Umbilical cord (tissue), 2 donors: ENCODE results near the gene CLEC2L. TPM values are rescaled to one million over a fixed set of nuclear protein-coding genes. Genes with fewer than 3 reads are reported as not detected.

Experiments
- DNase-seq: peaks from one replicate; pipeline ENCODE4 v3.0.0-alpha.2; 2015; ENCODE audit warnings: low spot score
- total RNA-seq: library from RNA; depleted of rRNA; stranded (reverse); fragments of >200 nt; gene quantifications from one replicate; pipeline ENCODE4 v1.2.3, GENCODE V29; 2014; ENCODE audit warnings: low replicate concordance; ENCODE audit not compliant: insufficient read depth

Gene CLEC2L
- total RNA-seq, 1 donor from 2014 or later, result 0.96 TPM

DNA sequence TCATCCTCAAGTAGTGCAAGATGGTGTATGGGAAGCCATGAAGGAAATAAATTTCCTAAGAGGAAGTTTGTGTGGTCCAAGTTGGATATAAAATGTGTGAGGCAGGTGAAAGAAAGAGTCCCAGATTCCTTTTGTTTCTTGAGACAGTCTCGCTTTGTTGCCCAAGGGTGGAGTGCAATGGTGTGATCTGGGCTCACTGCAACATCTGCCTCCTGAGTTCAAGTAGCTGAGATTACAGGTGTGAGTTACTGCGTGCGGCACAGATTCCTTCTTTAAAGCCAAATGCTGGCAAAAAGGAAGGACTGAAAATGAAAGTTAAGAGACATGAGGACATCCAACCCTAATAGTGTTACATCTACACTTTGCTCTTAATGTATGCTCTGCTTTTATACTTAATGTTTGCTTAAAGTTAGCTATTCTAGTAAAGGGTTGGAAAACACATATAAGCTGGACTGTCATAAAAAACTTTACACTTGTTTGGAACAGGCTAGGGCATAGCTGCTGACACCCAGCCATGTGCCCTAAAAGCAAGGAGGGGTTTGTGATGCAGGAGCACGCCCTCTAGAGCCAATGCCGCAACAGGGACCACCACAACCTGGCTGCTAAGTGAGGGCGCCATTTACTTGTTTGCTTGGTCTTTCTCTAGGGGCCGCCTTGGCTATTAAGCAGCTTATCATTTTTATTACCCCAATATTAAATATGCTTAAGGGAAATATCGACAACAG, 34.5 kb downstream of the CLEC2L start:
- no peak for DNase-seq

- DNase-seq, result no peak
These were observed 36.0 kb downstream of the CLEC2L start for GRCh38 chr7:139559364-139560105.

GRCh38 chr7:139560199-139560598, 36.7 kb downstream of the CLEC2L start:
- no peak for DNase-seq

- no peak for DNase-seq
These were observed 37.2 kb downstream of the CLEC2L start for GRCh38 chr7:139560678-139561077.

- DNase-seq, result no peak
These were observed 39.0 kb downstream of the CLEC2L start for GRCh38 chr7:139562491-139562890.

DNA sequence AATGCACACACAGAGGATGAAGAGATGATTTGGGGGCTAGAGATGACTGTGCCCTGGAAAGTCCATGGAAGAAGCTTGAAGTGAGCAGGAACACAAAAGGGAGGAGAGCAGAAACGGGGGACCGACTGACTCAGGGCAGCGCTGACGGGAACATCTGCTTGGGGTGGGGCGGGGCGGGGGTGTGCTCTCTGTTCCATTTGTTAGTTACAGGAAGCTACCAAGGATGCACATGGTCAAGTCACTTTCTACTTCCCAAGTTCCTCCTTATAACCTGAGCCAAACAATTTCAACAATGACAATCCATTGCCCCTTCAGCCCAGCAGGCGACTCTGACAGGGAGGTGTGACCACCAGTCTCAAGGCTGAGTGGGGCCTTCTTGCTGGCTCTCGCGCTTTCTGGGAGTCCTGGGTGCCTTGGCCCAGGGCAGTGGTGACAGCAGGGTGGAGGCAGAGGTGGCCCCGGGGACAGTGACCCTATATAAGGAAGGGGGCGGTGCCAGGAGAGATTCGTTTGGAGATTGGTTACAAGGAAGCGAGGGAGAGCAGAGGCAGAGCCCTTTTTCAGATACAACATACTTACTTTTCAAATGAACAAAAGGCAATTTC, 39.6 kb downstream of the CLEC2L start:
- DNase-seq, result no peak

GRCh38 chr7:139563856-139564255, 40.4 kb downstream of the CLEC2L start:
- no peak for DNase-seq

- DNase-seq, result no peak
These were observed 42.6 kb downstream of the CLEC2L start for GRCh38 chr7:139566075-139566474.

DNA sequence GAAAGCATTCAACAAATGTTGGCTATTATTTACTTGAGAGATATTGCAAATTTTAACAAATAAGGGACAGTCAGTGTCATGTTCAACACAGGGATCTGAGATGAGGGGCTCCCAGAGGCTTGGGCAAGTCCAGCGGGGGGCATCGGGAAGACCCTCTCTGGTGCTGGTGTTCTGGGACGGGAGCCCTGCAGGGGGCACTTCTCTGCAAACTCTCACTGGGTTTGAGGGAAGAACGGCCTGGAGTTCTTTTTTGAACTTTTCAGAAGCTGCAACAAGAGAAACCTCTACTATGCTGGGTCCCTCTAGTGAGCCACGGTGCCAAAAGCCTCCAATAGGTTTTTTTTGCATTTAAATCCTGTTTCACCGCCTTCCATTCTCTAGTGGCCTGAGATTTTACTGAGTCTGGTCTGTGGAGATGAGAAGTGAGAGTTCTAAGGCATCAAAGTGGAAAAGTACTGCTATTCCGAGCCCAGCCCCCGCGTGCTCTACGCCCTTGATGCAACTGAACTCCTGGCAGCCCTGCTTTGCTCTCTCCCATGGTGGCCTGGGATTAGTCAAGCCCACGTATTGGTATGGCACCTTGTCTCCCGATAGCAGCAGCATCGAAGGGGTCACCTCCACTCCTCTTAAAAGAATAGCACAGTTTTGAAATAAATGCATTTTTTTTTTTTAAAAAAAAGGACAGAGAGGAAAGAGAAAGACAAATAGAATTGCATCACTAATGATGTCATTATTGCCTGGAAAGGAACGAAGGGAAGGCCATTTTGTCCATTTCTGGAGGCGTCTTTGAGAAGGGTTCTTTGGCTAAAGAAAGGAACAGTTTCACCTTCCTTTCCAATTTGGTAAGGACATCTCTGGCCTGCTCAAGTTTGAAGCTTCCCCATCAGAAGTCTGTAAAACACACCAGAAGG, 43.5 kb downstream of the CLEC2L start:
- DNase-seq, result no peak

- DNase-seq, result no peak
These were observed 44.3 kb downstream of the CLEC2L start for GRCh38 chr7:139567647-139568345.

DNA sequence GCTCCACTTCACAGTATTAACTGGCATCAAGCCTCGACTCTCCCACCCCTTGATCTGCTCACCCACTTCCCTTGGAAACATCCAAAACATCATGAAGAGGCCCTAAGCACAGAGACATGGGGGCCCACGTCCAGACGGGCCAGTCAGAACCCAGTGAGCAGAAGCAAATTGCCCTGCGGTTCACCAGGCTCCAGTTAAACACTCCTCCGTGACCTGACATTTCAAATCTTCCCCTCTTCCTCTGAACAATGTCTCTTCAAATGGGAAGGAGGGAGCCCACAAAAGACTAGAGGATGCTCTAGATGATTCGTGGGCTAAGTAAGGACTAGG, 44.8 kb downstream of the CLEC2L start:
- no peak for DNase-seq

GRCh38 chr7:139568813-139569490, 45.5 kb downstream of the CLEC2L start:
- no peak for DNase-seq

DNA sequence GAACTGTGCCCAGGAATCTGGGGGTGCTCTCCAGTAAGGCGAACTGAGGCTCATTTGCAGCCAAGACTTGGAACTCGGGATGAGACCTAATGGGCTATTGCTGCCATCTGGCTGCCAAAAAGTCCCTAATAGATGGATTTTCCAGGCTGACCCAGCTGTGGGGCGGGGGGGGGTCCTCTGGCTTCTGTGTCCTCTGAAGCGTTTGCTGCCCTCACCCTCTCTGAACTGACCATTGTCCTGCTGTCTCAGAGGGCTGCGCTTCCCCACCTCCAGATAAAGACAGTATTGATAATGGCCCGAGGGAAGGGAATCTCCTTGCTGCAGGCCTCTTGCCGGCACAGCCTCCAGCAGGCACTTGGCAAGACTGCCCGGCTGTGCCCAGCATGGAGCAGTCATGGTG, 46.6 kb downstream of the CLEC2L start:
- no peak for DNase-seq

GRCh38 chr7:139570626-139571025, 47.1 kb downstream of the CLEC2L start:
- DNase-seq, result no peak

- DNase-seq, result no peak
These were observed 47.7 kb downstream of the CLEC2L start for GRCh38 chr7:139571190-139571589.

DNA sequence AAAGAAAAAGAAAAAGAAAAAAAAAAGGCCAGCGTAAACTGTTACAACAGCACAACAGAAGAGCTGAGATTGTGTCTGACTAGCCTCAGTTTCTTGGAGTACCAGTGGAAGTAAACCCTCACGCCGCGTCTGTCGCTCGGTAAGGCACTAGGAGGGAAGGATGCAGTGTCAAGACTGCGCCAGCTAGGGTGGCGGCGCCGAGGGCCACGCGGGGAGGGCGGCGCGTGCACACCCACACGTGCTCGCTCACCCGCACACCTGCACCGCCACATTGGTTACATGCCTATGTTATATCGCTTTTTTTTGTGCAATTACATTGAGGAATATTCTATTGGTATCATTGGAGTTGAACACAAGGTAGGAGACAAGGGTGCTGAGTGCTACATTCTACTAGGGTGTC, 48.2 kb downstream of the CLEC2L start:
- no peak for DNase-seq

- DNase-seq, result no peak
These were observed 48.6 kb downstream of the CLEC2L start for GRCh38 chr7:139572071-139572470.

GRCh38 chr7:139572704-139573385, 49.4 kb downstream of the CLEC2L start:
- DNase-seq, result no peak

DNA sequence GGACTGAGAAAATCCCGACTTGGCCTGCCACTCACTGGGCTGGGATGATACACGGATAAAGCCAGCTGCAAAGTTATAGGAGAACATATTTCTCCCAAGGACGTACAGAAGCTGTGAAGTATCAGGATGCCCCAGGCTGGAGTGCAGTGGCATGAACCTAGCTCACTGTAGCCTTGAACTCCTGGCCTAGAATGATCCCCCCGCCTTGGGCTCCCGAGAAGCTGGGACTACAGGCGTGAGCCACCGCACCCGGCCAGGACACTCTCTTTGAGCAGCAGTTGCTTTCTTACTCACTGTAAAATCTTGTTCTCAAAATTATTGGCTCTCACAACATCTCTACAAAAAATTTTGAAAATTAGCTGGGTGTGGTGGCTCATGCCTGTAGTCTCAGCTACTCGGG, 50.4 kb downstream of the CLEC2L start:
- DNase-seq, result no peak
